ENCODE results near the gene NDST1.

DNA sequence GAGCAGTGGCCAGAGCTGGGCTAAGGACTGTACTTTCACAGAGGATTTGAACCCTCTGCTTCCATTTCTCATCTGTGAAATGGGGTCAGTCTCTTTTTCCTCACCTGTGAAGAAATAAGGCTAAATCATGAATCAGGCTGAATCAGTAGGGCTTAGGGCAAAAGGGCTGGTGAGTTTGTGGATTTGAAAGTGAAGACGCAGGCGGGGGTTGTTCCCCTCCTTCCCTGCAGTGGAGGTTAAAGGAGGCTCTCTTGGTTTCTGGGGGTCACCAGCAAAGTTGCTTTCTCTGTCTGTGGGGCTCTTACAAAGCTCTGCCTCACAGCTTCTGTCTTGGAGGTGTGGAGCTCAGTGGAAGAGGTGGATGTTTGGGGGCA, 17.6 kb upstream of the NDST1 start:
- TF ChIP-seq, protein P1, sequence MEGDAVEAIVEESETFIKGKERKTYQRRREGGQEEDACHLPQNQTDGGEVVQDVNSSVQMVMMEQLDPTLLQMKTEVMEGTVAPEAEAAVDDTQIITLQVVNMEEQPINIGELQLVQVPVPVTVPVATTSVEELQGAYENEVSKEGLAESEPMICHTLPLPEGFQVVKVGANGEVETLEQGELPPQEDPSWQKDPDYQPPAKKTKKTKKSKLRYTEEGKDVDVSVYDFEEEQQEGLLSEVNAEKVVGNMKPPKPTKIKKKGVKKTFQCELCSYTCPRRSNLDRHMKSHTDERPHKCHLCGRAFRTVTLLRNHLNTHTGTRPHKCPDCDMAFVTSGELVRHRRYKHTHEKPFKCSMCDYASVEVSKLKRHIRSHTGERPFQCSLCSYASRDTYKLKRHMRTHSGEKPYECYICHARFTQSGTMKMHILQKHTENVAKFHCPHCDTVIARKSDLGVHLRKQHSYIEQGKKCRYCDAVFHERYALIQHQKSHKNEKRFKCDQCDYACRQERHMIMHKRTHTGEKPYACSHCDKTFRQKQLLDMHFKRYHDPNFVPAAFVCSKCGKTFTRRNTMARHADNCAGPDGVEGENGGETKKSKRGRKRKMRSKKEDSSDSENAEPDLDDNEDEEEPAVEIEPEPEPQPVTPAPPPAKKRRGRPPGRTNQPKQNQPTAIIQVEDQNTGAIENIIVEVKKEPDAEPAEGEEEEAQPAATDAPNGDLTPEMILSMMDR (conservative IDR thresholded peaks at IDR 0.05; ENCODE audit: low read depth, low read length) = no peak
- TF ChIP-seq EZH2 (IDR thresholded peaks at IDR 0.05; ENCODE audit: low read length, unreplicated experiment) (no peak), EZH2phosphoT487 (IDR thresholded peaks at IDR 0.05; ENCODE audit: borderline replicate concordance, low read length) (no peak)
